ENCODE data around the gene RAB4A.

The RAB4A gene

GRCh38 chr1:229270547-229271447, at the start of gene RAB4A:
RAB4A (plus strand) TSS chr1:229271111; CDS start chr1:229271340, 229 bp downstream.
- DNase-seq: peak; percentile 95

GRCh38 chr1:229222081-229222480, 48.8 kb upstream of the RAB4A start:
- no peak for DNase-seq

GRCh38 chr1:229223498-229223897, 47.4 kb upstream of the RAB4A start:
- no peak for DNase-seq

- DNase-seq: no peak
Observed at GRCh38 chr1:229224308-229224707, 46.6 kb upstream of the RAB4A start.

GRCh38 chr1:229225331-229225782, 45.6 kb upstream of the RAB4A start:
- DNase-seq: no peak

GRCh38 chr1:229226796-229227195, 44.1 kb upstream of the RAB4A start:
- DNase-seq: no peak

GRCh38 chr1:229227298-229227919, 43.5 kb upstream of the RAB4A start:
- peak; percentile 95 for DNase-seq

- no peak for DNase-seq
Observed at GRCh38 chr1:229228522-229228921, 42.4 kb upstream of the RAB4A start.

- DNase-seq: peak; percentile 57
Observed at GRCh38 chr1:229229137-229229720, 41.7 kb upstream of the RAB4A start.

- DNase-seq: peak; percentile 71
Observed at GRCh38 chr1:229229721-229230139, 41.2 kb upstream of the RAB4A start.

GRCh38 chr1:229230140-229230892, 40.6 kb upstream of the RAB4A start:
- DNase-seq: no peak

- peak; percentile 64 for DNase-seq
Observed at GRCh38 chr1:229230893-229231753, 39.8 kb upstream of the RAB4A start.

GRCh38 chr1:229231754-229232119, 39.2 kb upstream of the RAB4A start:
- DNase-seq: peak; percentile 42

GRCh38 chr1:229234870-229235472, 35.9 kb upstream of the RAB4A start:
- no peak for DNase-seq

- DNase-seq: no peak
Observed at GRCh38 chr1:229237320-229237719, 33.6 kb upstream of the RAB4A start.

- DNase-seq: no peak
Observed at GRCh38 chr1:229238231-229238630, 32.7 kb upstream of the RAB4A start.

GRCh38 chr1:229238674-229239415, 32.1 kb upstream of the RAB4A start:
- no peak for DNase-seq

- no peak for DNase-seq
Observed at GRCh38 chr1:229240532-229240931, 30.4 kb upstream of the RAB4A start.

- no peak for DNase-seq
Observed at GRCh38 chr1:229241390-229241789, 29.5 kb upstream of the RAB4A start.

- DNase-seq: no peak
Observed at GRCh38 chr1:229243638-229244037, 27.3 kb upstream of the RAB4A start.

GRCh38 chr1:229244091-229244490, 26.8 kb upstream of the RAB4A start:
- DNase-seq: no peak

Data from eye (tissue), 1 donor.